Measurements from ENCODE around the gene ZNF446. TPM values are rescaled to one million over a fixed set of nuclear protein-coding genes. Genes with fewer than 3 reads are reported as not detected.

ZNF446 gene
- total and polyA plus RNA-seq, 9 of the 15 experiments (the other 6 are each of a cell fraction or from before 2014, with no cell fraction given): 0.07 to 4.8 (median 1.2) TPM

- TF ChIP-seq STAT6 (CRISPR knock-in tag; IDR thresholded peaks at IDR 0.05): no peak; the same call in 1 of the 2 replicates
- TF ChIP-seq HMG20B (CRISPR knock-in tag; IDR thresholded peaks at IDR 0.05): no peak
- TF ChIP-seq ZBTB8A (IDR thresholded peaks at IDR 0.05; ENCODE audit: partially characterized antibody): no peak
- TF ChIP-seq, protein P1, sequence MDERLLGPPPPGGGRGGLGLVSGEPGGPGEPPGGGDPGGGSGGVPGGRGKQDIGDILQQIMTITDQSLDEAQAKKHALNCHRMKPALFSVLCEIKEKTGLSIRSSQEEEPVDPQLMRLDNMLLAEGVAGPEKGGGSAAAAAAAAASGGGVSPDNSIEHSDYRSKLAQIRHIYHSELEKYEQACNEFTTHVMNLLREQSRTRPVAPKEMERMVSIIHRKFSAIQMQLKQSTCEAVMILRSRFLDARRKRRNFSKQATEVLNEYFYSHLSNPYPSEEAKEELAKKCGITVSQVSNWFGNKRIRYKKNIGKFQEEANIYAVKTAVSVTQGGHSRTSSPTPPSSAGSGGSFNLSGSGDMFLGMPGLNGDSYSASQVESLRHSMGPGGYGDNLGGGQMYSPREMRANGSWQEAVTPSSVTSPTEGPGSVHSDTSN (CRISPR knock-in tag; IDR thresholded peaks at IDR 0.05; ENCODE audit: low read depth): no peak
- TF ChIP-seq, protein P1 (tag; conservative IDR thresholded peaks at IDR 0.05; ENCODE audit: low read depth): peak; percentile 44
- peak; percentile 84; the same call in 1 of the 2 replicates for TF ChIP-seq ERF (CRISPR knock-in tag; IDR thresholded peaks at IDR 0.05)
- TF ChIP-seq DIDO1 (tag; IDR thresholded peaks at IDR 0.05; ENCODE audit: low read depth): peak; percentile 93
- TF ChIP-seq, protein P2, sequence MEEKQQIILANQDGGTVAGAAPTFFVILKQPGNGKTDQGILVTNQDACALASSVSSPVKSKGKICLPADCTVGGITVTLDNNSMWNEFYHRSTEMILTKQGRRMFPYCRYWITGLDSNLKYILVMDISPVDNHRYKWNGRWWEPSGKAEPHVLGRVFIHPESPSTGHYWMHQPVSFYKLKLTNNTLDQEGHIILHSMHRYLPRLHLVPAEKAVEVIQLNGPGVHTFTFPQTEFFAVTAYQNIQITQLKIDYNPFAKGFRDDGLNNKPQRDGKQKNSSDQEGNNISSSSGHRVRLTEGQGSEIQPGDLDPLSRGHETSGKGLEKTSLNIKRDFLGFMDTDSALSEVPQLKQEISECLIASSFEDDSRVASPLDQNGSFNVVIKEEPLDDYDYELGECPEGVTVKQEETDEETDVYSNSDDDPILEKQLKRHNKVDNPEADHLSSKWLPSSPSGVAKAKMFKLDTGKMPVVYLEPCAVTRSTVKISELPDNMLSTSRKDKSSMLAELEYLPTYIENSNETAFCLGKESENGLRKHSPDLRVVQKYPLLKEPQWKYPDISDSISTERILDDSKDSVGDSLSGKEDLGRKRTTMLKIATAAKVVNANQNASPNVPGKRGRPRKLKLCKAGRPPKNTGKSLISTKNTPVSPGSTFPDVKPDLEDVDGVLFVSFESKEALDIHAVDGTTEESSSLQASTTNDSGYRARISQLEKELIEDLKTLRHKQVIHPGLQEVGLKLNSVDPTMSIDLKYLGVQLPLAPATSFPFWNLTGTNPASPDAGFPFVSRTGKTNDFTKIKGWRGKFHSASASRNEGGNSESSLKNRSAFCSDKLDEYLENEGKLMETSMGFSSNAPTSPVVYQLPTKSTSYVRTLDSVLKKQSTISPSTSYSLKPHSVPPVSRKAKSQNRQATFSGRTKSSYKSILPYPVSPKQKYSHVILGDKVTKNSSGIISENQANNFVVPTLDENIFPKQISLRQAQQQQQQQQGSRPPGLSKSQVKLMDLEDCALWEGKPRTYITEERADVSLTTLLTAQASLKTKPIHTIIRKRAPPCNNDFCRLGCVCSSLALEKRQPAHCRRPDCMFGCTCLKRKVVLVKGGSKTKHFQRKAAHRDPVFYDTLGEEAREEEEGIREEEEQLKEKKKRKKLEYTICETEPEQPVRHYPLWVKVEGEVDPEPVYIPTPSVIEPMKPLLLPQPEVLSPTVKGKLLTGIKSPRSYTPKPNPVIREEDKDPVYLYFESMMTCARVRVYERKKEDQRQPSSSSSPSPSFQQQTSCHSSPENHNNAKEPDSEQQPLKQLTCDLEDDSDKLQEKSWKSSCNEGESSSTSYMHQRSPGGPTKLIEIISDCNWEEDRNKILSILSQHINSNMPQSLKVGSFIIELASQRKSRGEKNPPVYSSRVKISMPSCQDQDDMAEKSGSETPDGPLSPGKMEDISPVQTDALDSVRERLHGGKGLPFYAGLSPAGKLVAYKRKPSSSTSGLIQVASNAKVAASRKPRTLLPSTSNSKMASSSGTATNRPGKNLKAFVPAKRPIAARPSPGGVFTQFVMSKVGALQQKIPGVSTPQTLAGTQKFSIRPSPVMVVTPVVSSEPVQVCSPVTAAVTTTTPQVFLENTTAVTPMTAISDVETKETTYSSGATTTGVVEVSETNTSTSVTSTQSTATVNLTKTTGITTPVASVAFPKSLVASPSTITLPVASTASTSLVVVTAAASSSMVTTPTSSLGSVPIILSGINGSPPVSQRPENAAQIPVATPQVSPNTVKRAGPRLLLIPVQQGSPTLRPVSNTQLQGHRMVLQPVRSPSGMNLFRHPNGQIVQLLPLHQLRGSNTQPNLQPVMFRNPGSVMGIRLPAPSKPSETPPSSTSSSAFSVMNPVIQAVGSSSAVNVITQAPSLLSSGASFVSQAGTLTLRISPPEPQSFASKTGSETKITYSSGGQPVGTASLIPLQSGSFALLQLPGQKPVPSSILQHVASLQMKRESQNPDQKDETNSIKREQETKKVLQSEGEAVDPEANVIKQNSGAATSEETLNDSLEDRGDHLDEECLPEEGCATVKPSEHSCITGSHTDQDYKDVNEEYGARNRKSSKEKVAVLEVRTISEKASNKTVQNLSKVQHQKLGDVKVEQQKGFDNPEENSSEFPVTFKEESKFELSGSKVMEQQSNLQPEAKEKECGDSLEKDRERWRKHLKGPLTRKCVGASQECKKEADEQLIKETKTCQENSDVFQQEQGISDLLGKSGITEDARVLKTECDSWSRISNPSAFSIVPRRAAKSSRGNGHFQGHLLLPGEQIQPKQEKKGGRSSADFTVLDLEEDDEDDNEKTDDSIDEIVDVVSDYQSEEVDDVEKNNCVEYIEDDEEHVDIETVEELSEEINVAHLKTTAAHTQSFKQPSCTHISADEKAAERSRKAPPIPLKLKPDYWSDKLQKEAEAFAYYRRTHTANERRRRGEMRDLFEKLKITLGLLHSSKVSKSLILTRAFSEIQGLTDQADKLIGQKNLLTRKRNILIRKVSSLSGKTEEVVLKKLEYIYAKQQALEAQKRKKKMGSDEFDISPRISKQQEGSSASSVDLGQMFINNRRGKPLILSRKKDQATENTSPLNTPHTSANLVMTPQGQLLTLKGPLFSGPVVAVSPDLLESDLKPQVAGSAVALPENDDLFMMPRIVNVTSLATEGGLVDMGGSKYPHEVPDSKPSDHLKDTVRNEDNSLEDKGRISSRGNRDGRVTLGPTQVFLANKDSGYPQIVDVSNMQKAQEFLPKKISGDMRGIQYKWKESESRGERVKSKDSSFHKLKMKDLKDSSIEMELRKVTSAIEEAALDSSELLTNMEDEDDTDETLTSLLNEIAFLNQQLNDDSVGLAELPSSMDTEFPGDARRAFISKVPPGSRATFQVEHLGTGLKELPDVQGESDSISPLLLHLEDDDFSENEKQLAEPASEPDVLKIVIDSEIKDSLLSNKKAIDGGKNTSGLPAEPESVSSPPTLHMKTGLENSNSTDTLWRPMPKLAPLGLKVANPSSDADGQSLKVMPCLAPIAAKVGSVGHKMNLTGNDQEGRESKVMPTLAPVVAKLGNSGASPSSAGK (IDR thresholded peaks at IDR 0.05): peak; percentile 52
- TF ChIP-seq GTF2F1 (IDR thresholded peaks at IDR 0.05; ENCODE audit: low read depth, low read length): no peak; the same call in 1 of the 2 replicates
These were observed 43.5 kb downstream of the ZNF446 start, which contains the start of gene ZBTB45 (continued) for GRCh38 chr19:58519355-58520256.
